Spleen (tissue), 11 donors: ENCODE data around the gene TMEM91. TPM values are rescaled to one million over a fixed set of nuclear protein-coding genes. Genes with fewer than 3 reads are reported as not detected.
A peak's percentile ranks its signal among the peaks of the same experiment; 100 is the strongest.

ENCODE experiments used
- DNase-seq: peaks from one replicate; pipeline ENCODE4 v3.0.0-alpha.2; 2020
- H3K27ac ChIP-seq, 8 donors: fragments of 200-600 bp; sonication (generic) in 7 of 8; 1 replicate in 4 of 8; 2 replicates in 4 of 8; pipeline versions ENCODE4 v1.5.0 to v1.8.0; 2016 to 2021; ENCODE audit warnings: inconsistent platforms in 4 of 8, mild to moderate bottlenecking in 4 of 8, moderate library complexity in 1 of 8
- H3K27me3 ChIP-seq, 7 donors: fragments of 200-600 bp; sonication (generic) in 6 of 7; replicated peaks in 1 of 7; 1 replicate in 4 of 7; 2 replicates in 3 of 7; pipeline versions ENCODE4 v1.5.0 to v1.8.0; 2016 to 2021; ENCODE audit warnings: inconsistent platforms in 3 of 7, mild to moderate bottlenecking in 1 of 7
- H3K36me3 ChIP-seq, 6 donors: fragments of 200-600 bp; sonication (generic) in 5 of 6; 1 replicate in 4 of 6; 2 replicates in 2 of 6; pipeline versions ENCODE4 v1.5.0 to v1.8.0; 2016 to 2021; ENCODE audit warnings: inconsistent platforms in 2 of 6
- H3K4me1 ChIP-seq, 6 donors: fragments of 200-600 bp; sonication (generic) in 5 of 6; 1 replicate in 3 of 6; 2 replicates in 3 of 6; pipeline versions ENCODE4 v1.5.0 to v1.8.0; 2016 to 2021; ENCODE audit warnings: inconsistent platforms in 3 of 6
- H3K4me3 ChIP-seq, 8 donors: fragments of 200-600 bp; sonication (generic) in 7 of 8; 1 replicate in 4 of 8; 2 replicates in 4 of 8; pipeline versions ENCODE4 v1.5.0 to v1.8.0; 2016 to 2021; ENCODE audit warnings: inconsistent platforms in 4 of 8, mild to moderate bottlenecking in 4 of 8, moderate library complexity in 2 of 8
- H3K9me3 ChIP-seq, 8 donors: fragments of 200-600 bp; sonication (generic) in 7 of 8; 1 replicate in 4 of 8; 2 replicates in 4 of 8; pipeline versions ENCODE4 v1.5.0 to v1.8.0; 2016 to 2021; ENCODE audit warnings: inconsistent platforms in 4 of 8
- CTCF ChIP-seq, 11 experiments: fragments of 200-600 bp in 7 of 11; fragments of 450-650 bp in 4 of 11; sonication (generic) in 4 of 11; IDR thresholded peaks in 8 of 11; conservative IDR thresholded peaks in 3 of 11; 1 replicate in 7 of 11; 2 replicates in 4 of 11; pipeline versions ENCODE4 v1.4.0 to v1.8.0; 2016 to 2021; ENCODE audit warnings: antibody characterized with exemption in 11 of 11, inconsistent platforms in 4 of 11, mild to moderate bottlenecking in 1 of 11
- POLR2A ChIP-seq, 3 donors: fragments of 450-650 bp; IDR thresholded peaks; one replicate each; pipeline ENCODE4 v1.5.1; 2017; ENCODE audit warnings: antibody characterized with exemption in 3 of 3, mild to moderate bottlenecking in 1 of 3
- POLR2AphosphoS5 ChIP-seq, 3 donors: sonication (generic); formaldehyde crosslinking; IDR thresholded peaks; one replicate each; pipeline ENCODE4 v1.5.1; 2017; ENCODE audit warnings: antibody characterized with exemption in 3 of 3
- WGBS, 5 donors: extraction: QIAGEN DNeasy Blood & Tissue Kit in 3 of 5; methylation state at CpG; one replicate each; pipeline versions ENCODE4 v1.1.5 to v1.1.7; 2013 to 2018; 5-methylcytosine and 5-hydroxymethylcytosine counted together
- intact Hi-C: fragments of 100-400 bp; cut with DNase I; formaldehyde crosslinking; loops from one replicate; pipeline ENCODE4 v1.15.0; 2023; ENCODE audit warnings: low total_unique reads
- polyA plus RNA-seq, 3 donors: library from polyadenylated mRNA; stranded (reverse); fragments of 200-250 nt; gene quantifications; one replicate each; pipeline ENCODE4 v1.2.1, GENCODE V29; 2013
- total RNA-seq, 7 donors: library from RNA; depleted of rRNA in 3 of 7; stranded (reverse); fragments of >200 nt in 3 of 7; fragmentation: NEBNext Ultra II Directional in 4 of 7; extraction: Animal tissue kit (Norgen Biotek cat#: 25700) in 4 of 7; gene quantifications; one replicate each; pipeline versions ENCODE4 v1.1.0 to v1.2.1, GENCODE V29; 2016 to 2021
- donor health status: healthy with polysubstance abuse.
- donor health status: DM: no; HTN: no; CAD: no; lungs with moderate emphysema.
- donor health status: DM: no; HTN: no; CAD: no.
- donor health status: Bipolar disorder and iron deficiency.
- donor health status: healthy.
- donor health status: DM: no; HTN: no; CAD: no.
- donor health status: DM: yes; HTN: yes; CAD: no.

TMEM91 gene
- total and polyA plus RNA-seq, 10 donors = 13.4 to 62.0 (median 26.0) TPM

- peaks cover 0 to 69% (median 31%) of the 10 kb centered on the region in 6 donors for H3K36me3 ChIP-seq
- no peak overlapping the region for H3K4me3 ChIP-seq
- 71 to 78% (median 76%) methylated on average over 20 to 23 of the region's 23 CpGs for WGBS, 5 donors
- TF ChIP-seq POLR2AphosphoS5 (IDR thresholded peaks at IDR 0.05) (peak; percentile 8 to 56 (median 22)), POLR2A (IDR thresholded peaks at IDR 0.05) (no peak), CTCF (IDR thresholded peaks at IDR 0.05 in 8 of 11, conservative IDR thresholded peaks at IDR 0.05 in 3 of 11) (peak in 4 of 11 experiments; percentile 17 to 41 (median 26))
- H3K9me3 ChIP-seq = no peaks in the 10 kb centered on the region
- H3K27me3 ChIP-seq = no peaks in the 10 kb centered on the region
- intact Hi-C loops = no loop called here
- peak overlapping the region in 2 of 8 donors; percentile 24 to 43 for H3K27ac ChIP-seq
- no peak for DNase-seq
- H3K4me1 ChIP-seq = peaks cover 15 to 46% (median 27%) of the 10 kb centered on the region in 6 donors
Measured at GRCh38 chr19:41431426-41432386, 55.4 kb downstream of the TMEM91 start.

- H3K9me3 ChIP-seq = no peaks in the 10 kb centered on the region
- no peak for TF ChIP-seq POLR2A (IDR thresholded peaks at IDR 0.05)
- peak in 1 of 3 donors; percentile 64 for TF ChIP-seq POLR2AphosphoS5 (IDR thresholded peaks at IDR 0.05)
- no peak overlapping the region for H3K27ac ChIP-seq
- no peak overlapping the region for H3K4me3 ChIP-seq
- peaks cover 0 to 83% (median 40%) of the 10 kb centered on the region in 6 donors for H3K36me3 ChIP-seq
- WGBS, 5 donors = 91 to 97% (median 95%) methylated on average over 18 of the region's 18 CpGs
- intact Hi-C loops = no loop called here
- DNase-seq = no peak
- H3K27me3 ChIP-seq = no peaks in the 10 kb centered on the region
- H3K4me1 ChIP-seq = peaks cover 6 to 38% (median 14%) of the 10 kb centered on the region in 6 donors
Measured at GRCh38 chr19:41433171-41433570, 56.8 kb downstream of the TMEM91 start.

Other genes with a start within 250 kb of the TMEM91 start
- 10 to 100 TPM in 4 of 7 donors, 1 to 10 TPM in 3; 3.8 to 22.4 (median 10.4) TPM for gene CYP2S1, start 183.3 kb upstream of the TMEM91 start, total RNA-seq
- under 1 TPM; 0.62 to 0.93 (median 0.83) TPM for gene CYP2S1, start 183.3 kb upstream of the TMEM91 start, polyA plus RNA-seq
- 100 to 1,000 TPM in 3 of 7 donors, 10 to 100 TPM in 4; 48.4 to 135 (median 87.5) TPM for gene AXL, start 157.3 kb upstream of the TMEM91 start, total RNA-seq
- gene AXL, start 157.3 kb upstream of the TMEM91 start, polyA plus RNA-seq = 1 to 10 TPM; 2.3 to 8.3 (median 5.0) TPM
- gene HNRNPUL1, start 112.2 kb upstream of the TMEM91 start, total RNA-seq = 100 to 1,000 TPM; 161 to 213 (median 178) TPM
- gene HNRNPUL1, start 112.2 kb upstream of the TMEM91 start, polyA plus RNA-seq = 100 to 1,000 TPM in 1 of 3 donors, 10 to 100 TPM in 2; 53.9 to 102 (median 64.4) TPM
- gene CCDC97, start 66.4 kb upstream of the TMEM91 start, total RNA-seq = 10 to 100 TPM; 20.5 to 38.2 (median 29.7) TPM
- gene CCDC97, start 66.4 kb upstream of the TMEM91 start, polyA plus RNA-seq = 10 to 100 TPM; 12.7 to 18.9 (median 14.5) TPM
- gene TGFB1, start 22.6 kb upstream of the TMEM91 start, total RNA-seq = 100 to 1,000 TPM in 6 of 7 donors, 10 to 100 TPM in 1; 79.3 to 147 (median 130) TPM
- gene TGFB1, start 22.6 kb upstream of the TMEM91 start, polyA plus RNA-seq = 10 to 100 TPM; 23.0 to 56.0 (median 25.2) TPM
- gene B9D2, start 12.4 kb upstream of the TMEM91 start, total RNA-seq = 10 to 100 TPM in 1 of 7 donors, 1 to 10 TPM in 6; 7.5 to 10.2 (median 8.4) TPM
- 10 to 100 TPM in 2 of 3 donors, 1 to 10 TPM in 1; 8.6 to 11.9 (median 10.5) TPM for gene B9D2, start 12.4 kb upstream of the TMEM91 start, polyA plus RNA-seq
- gene EXOSC5, start 20.8 kb downstream of the TMEM91 start, total RNA-seq = 10 to 100 TPM; 10.1 to 21.0 (median 14.0) TPM
- 10 to 100 TPM; 32.1 to 53.8 (median 42.3) TPM for gene EXOSC5, start 20.8 kb downstream of the TMEM91 start, polyA plus RNA-seq
- 10 to 100 TPM; 10.3 to 55.6 (median 28.3) TPM for gene BCKDHA, start 21.3 kb downstream of the TMEM91 start, total RNA-seq
- gene BCKDHA, start 21.3 kb downstream of the TMEM91 start, polyA plus RNA-seq = 10 to 100 TPM; 28.0 to 34.9 (median 29.9) TPM
- gene B3GNT8, start 50.8 kb downstream of the TMEM91 start, total RNA-seq = 10 to 100 TPM in 6 of 7 donors, 1 to 10 TPM in 1; 7.0 to 30.3 (median 11.4) TPM
- 1 to 10 TPM; 1.8 to 9.8 (median 4.0) TPM for gene B3GNT8, start 50.8 kb downstream of the TMEM91 start, polyA plus RNA-seq
- gene DMAC2, start 63.4 kb downstream of the TMEM91 start, total RNA-seq = 10 to 100 TPM; 25.6 to 34.4 (median 30.4) TPM
- gene DMAC2, start 63.4 kb downstream of the TMEM91 start, polyA plus RNA-seq = 10 to 100 TPM; 19.2 to 36.5 (median 27.7) TPM
- gene ERICH4, start 66.6 kb downstream of the TMEM91 start, total RNA-seq = under 1 TPM in 1 of 7 donors, not detected in 6; 0.65 TPM
- gene ERICH4, start 66.6 kb downstream of the TMEM91 start, polyA plus RNA-seq = not detected
- gene CEACAM21, start 199.6 kb downstream of the TMEM91 start, total RNA-seq = 10 to 100 TPM; 12.1 to 22.9 (median 20.0) TPM
- gene CEACAM21, start 199.6 kb downstream of the TMEM91 start, polyA plus RNA-seq = 10 to 100 TPM; 10.3 to 21.0 (median 17.4) TPM